Embryonic facial prominence (tissue), 1 donor: ENCODE results near the gene LRTM2.
"Not testable (repeated sequence)": the region's sequence is repeated elsewhere in the genome, so short reads cannot be mapped to it uniquely, and the experiment has no call there.

Experiments
- DNase-seq: peaks from one replicate; pipeline ENCODE4 v3.0.0-alpha.2; 2016; ENCODE audit errors: extremely low spot score

Gene LRTM2

GRCh38 chr12:1811281-1811947 lies 9.0 kb upstream of the LRTM2 start:
- no peak for DNase-seq

- no peak for DNase-seq
These were observed 8.4 kb upstream of the LRTM2 start for GRCh38 chr12:1811948-1812291.

- DNase-seq = no peak
These were observed 7.6 kb upstream of the LRTM2 start for GRCh38 chr12:1812650-1813302.

- DNase-seq = no peak
These were observed 6.1 kb upstream of the LRTM2 start for GRCh38 chr12:1814266-1814665.

- no peak for DNase-seq
These were observed 5.3 kb upstream of the LRTM2 start for GRCh38 chr12:1815108-1815507.

GRCh38 chr12:1815814-1816729 lies 4.3 kb upstream of the LRTM2 start:
- no peak for DNase-seq

- DNase-seq = no peak
These were observed 3.5 kb upstream of the LRTM2 start for GRCh38 chr12:1816730-1817348.

- DNase-seq = not testable (repeated sequence)
These were observed 2.4 kb upstream of the LRTM2 start for GRCh38 chr12:1817928-1818327.

GRCh38 chr12:1819050-1819449 lies 1.3 kb upstream of the LRTM2 start:
- DNase-seq = no peak

- DNase-seq = no peak
These were observed 794 bp upstream of the LRTM2 start for GRCh38 chr12:1819571-1819970.

- DNase-seq = no peak
These were observed 529 bp downstream of the LRTM2 start for GRCh38 chr12:1820896-1821291.

- no peak for DNase-seq
These were observed 1.4 kb downstream of the LRTM2 start for GRCh38 chr12:1821805-1822204.

- no peak for DNase-seq
These were observed 2.3 kb downstream of the LRTM2 start for GRCh38 chr12:1822699-1823098.

GRCh38 chr12:1823237-1823636 lies 2.9 kb downstream of the LRTM2 start:
- DNase-seq = no peak

- no peak for DNase-seq
These were observed 5.2 kb downstream of the LRTM2 start for GRCh38 chr12:1825382-1826102.

- no peak for DNase-seq
These were observed 6.0 kb downstream of the LRTM2 start for GRCh38 chr12:1826401-1826800.

- DNase-seq = no peak
These were observed 6.7 kb downstream of the LRTM2 start for GRCh38 chr12:1826867-1827705.

- DNase-seq = no peak
These were observed 7.8 kb downstream of the LRTM2 start for GRCh38 chr12:1827826-1828805.

GRCh38 chr12:1828856-1829255 lies 8.5 kb downstream of the LRTM2 start:
- no peak for DNase-seq
